Testis (tissue), 2 donors: ENCODE results near the gene DTNB.

Experiments
- CTCF ChIP-seq, 3 experiments: fragments of 450-650 bp in 2 of 3; fragments of 200-600 bp in 1 of 3; sonication (generic) in 1 of 3; IDR thresholded peaks; one replicate each; pipeline ENCODE4 v1.5.1; 2016 to 2019; ENCODE audit warnings: antibody characterized with exemption in 3 of 3, mild to moderate bottlenecking in 2 of 3, moderate library complexity in 1 of 3
- POLR2A ChIP-seq: fragments of 450-650 bp; IDR thresholded peaks from one replicate; pipeline ENCODE4 v1.6.1; 2017; ENCODE audit warnings: antibody characterized with exemption, mild to moderate bottlenecking, moderate library complexity

DNA sequence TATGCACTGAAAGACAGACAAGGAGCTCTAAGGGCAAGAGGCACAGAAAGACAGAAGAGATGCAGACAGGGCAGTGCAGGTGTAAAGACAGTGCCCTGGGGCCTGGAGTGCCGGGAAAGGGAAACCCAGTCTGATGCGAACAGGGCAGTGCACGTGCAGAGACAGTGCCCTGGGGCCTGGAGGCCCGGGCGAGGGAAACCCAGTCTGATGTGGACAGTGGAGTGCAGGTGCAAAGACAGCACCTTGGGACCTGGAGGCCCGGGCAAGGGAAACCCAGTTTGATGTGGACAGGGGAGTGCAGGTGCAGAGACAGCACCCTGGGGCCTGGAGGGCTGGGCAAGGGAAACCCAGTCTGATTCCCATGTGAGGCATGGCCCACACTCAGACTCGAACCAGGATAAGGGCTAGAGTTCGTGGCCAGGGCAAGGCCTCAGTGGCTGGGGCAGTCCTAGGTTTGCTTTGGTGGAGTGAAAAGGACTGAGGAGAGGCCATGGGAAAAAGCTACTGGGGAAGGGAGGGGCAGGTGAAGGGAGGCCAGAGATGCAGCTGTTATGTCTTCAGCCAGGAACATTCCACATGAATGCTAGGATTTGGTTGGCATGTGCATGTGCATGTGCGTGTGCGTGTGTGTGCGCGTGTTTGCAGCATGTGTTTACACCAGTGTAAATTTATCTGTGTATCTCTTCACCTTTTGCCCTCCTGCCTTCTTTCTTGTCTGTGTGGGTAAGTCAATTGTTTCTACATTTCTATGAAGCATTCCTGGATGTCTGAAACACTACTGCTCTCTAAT, 292.6 kb downstream of the DTNB start:
- TF ChIP-seq CTCF (IDR thresholded peaks at IDR 0.05) (no peak), POLR2A (no peak)
